Measurements from ENCODE around the gene ANKMY1.

ANKMY1 gene

GRCh38 chr2:240466579-240467148 is 91.1 kb downstream of the ANKMY1 start:
- DNase-seq: no peak

GRCh38 chr2:240465765-240466578 is 91.8 kb downstream of the ANKMY1 start:
- no peak for DNase-seq

GRCh38 chr2:240465268-240465764 is 92.5 kb downstream of the ANKMY1 start:
- no peak for DNase-seq

GRCh38 chr2:240464514-240465241 is 93.1 kb downstream of the ANKMY1 start:
- no peak for DNase-seq

GRCh38 chr2:240463866-240464481 is 93.8 kb downstream of the ANKMY1 start:
- DNase-seq: no peak

- no peak for DNase-seq
Measured at GRCh38 chr2:240463274-240463865, 94.4 kb downstream of the ANKMY1 start.

GRCh38 chr2:240462707-240463273 is 95.0 kb downstream of the ANKMY1 start:
- no peak for DNase-seq

- no peak for DNase-seq
Measured at GRCh38 chr2:240462073-240462706, 95.6 kb downstream of the ANKMY1 start.

- DNase-seq: no peak
Measured at GRCh38 chr2:240461471-240462072, 96.2 kb downstream of the ANKMY1 start.

- no peak for DNase-seq
Measured at GRCh38 chr2:240460781-240461431, 96.9 kb downstream of the ANKMY1 start.

- DNase-seq: no peak
Measured at GRCh38 chr2:240460253-240460711, 97.5 kb downstream of the ANKMY1 start.

- no peak for DNase-seq
Measured at GRCh38 chr2:240459401-240460252, 98.2 kb downstream of the ANKMY1 start.

- DNase-seq: no peak
Measured at GRCh38 chr2:240458900-240459391, 98.8 kb downstream of the ANKMY1 start.

- no peak for DNase-seq
Measured at GRCh38 chr2:240458044-240458899, 99.5 kb downstream of the ANKMY1 start.

- DNase-seq: no peak
Measured at GRCh38 chr2:240457223-240458043, 100.4 kb downstream of the ANKMY1 start.

- DNase-seq: no peak
Measured at GRCh38 chr2:240456447-240457222, 101.2 kb downstream of the ANKMY1 start.

Measured in EL (cell line).